Measurements from ENCODE around the gene RALGAPA2.
"Not testable (repeated sequence)": the region's sequence is repeated elsewhere in the genome, so short reads cannot be mapped to it uniquely, and the experiment has no call there.

Gene RALGAPA2

DNA sequence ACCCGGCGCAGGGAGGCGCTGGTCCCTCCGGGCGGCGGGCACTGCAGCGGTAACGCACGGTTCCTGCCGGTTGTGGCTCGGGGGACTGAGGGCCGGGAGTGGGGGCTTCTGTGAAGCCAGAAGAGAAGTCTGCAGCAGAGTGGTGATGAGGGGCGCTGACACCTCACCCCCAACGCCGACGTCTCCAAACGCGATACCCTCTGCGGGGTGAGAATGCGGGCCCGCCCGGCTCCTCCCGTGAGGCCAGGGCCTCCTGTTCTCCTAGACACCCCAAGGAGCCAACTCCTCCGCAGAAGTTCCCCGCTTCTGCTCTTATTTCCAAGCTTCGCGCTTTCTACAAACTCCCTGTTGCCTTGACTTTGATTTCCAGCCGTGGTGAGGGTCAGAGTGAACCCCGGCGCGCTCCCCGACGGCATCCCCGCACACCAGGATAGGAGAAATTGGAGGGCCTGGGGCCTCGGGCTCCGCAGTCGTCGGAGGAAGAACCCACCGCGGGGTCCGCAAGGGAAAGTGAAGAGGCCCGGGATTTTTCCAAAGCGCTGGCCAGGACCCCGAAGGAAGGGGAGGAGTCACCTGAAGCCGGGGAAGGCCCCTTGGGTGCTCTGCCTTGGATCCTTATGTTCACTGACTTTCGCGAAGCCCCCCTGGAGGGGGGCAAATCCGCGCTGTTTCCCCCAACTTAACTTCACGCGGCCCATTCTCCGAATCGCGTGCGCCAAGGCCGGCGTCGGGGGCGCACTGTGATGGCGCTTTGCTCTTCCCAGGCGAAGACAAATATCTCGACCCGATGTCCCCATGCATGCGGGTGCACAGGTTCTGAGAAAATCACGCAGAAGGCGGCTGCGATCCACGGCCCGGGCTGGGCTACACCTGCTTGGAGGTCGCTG is 347.6 kb downstream of the RALGAPA2 start:
- DNase-seq = no peak

DNA sequence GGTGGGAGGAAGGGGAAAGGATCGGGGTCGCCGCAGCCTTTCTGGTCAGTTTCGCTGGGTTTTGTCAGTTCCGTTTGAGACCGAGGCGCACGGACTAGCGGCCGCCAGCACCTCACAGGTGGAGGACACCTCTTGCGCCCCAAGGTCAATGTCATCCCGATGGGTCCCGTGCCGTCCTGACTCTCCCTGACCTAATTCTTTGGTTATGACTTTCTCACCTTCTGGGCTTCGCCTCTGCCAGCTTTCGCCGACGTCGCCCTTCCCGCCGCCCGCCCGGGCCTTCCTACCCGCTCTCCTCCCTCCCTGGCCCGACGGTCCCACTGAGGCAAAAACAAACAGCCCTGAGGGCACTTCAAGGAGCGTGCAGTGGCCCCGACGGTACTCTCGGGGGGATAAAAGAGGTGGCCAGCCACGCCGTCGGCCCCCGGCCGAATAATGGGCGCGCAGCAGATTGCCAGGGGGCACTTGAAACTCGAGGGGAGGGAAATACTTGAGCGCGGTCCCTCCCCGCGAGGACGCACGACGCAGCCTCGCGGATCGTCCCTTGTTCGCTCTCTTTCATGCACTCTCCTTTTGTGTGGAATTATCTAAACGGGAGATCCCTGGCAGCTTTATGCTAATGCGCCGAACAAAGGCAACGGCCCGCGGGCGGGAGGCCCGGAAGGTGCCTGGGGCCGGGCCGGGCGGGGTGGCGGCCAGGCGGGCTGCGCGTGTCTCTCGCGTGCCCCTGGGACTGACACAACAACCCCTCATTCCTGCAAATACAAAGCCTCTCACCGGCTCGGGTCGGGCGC is 348.4 kb downstream of the RALGAPA2 start:
- DNase-seq = peak in 2 of 3 donors; percentile 24 to 39

DNA sequence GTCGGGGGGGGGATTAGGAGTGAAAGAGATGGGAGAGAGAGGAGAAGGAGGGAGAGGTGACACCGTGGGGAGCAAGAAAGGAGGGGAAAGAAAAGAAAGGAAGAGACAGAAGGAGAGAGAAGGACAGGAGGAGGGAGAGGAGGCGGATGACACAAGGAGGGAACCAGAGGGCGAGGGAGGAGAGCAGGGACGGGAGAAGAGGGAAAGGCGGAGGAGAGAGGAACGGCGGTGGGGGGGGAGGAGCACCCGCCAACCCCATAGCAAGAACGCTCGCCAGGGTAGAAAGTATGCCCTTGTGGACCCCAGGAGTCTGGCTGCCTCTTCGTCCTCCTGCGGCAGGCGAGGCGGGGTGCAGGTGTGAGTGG is 349.0 kb downstream of the RALGAPA2 start:
- DNase-seq = peak in 1 of 3 donors; percentile 33

DNA sequence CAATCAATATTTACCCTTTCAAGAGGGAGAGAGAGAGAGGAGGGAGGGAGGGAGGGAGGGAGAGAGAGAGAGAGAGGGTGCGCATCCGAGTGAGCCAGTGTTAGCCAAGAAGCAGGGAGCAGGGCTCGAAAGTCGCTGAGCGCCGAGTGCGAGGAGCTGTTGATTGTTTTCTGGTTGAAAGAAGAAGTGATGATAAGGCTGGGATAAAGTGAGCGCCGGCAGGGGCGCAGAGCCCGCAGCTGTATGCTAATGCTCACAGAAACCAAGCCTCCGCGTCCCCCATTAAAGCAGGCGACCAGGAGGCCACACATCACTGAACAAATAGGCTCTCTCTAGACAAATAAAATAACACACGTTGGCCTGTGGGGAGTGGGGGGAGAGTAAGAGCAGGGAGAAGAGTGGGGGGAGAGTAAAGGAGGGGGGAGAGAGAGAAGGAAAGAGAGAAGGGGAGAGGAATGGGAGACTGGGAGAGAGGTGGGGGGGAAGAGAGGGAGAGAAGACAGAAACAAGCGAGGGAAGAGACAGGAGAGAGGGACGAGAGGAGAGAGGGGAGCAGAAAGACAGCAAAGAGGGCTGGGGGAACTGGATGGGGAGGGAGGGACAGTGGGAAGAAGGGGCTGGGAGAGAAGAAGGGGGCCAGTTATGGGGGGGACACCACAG is 349.5 kb downstream of the RALGAPA2 start:
- DNase-seq = peak in 1 of 3 donors; percentile 50

DNA sequence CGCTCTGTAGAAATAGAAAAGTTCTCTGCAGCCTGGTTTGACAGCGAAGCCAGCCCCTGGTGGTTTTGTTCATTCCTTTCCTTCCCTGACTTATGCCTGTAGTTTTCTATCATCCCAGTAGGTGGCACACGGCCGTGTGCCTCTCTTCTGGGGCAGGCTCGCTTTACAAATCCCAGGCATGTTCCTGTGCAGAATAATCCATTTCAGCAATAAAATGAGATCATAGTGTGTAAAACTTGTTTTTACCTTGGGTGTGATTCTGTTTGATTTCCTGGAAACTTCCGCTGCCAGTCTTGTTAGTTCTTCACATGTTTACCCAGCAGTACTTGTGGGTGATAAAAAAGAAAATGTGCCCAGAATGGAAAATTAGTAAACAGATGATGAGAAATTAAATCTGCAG is 352.0 kb downstream of the RALGAPA2 start:
- peak; percentile 70 to 80 (median 78) for DNase-seq

DNA sequence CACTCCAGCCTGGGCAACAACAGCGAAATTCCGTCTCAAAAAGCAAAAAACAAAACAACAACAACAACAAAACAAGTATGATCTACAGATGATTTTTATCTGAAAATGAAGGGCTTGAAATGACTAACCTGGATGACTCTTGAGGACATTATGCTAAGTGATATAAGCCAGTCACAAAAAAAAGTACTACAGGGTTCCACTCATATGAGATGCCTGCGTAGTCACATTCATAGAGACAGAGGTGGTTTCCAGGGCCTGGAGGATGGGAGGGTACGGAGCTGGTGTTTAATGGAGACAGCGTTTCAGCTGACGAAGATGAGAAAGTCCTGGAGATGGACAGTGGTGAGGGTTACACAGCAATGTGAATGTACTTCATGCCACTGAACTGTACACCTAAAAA is 352.8 kb downstream of the RALGAPA2 start:
- DNase-seq = no peak

DNA sequence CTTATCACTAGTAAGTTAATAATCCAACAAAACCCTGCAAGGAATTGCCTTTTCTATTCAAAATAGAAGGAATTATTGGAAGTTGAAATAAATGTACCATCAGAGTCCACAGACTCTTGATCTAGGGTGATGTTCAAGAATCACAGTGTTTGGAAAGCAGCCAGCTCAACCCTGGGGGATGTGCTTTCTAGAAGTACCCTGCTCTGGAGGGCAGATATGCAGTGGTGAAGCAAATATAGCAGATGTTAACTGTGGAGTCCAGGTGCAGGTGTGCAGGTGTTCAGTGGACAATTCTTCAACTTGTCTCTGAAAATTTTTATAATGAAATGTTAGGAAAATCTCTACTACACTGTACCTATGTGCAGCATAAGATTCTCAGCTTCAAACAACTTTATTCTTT is 353.6 kb downstream of the RALGAPA2 start:
- DNase-seq = no peak

DNA sequence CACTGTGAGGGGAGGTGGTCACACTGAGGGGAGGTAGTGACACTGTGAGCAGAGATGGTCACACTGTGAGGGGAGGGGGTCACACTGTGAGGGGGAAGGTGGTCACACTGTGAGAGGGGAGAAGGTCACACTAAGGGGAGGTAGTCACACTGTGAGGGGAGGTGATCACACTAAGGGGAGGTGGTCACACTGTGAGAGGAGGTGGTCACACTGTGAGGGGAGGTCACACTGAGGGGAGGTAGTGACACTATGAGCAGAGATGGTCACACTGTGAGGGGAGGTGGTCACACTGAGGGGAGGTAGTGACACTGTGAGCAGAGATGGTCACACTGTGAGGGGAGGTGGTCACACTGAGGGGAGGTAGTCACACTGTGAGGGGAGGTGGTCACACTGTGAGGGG is 356.9 kb downstream of the RALGAPA2 start:
- not testable (repeated sequence) for DNase-seq

DNA sequence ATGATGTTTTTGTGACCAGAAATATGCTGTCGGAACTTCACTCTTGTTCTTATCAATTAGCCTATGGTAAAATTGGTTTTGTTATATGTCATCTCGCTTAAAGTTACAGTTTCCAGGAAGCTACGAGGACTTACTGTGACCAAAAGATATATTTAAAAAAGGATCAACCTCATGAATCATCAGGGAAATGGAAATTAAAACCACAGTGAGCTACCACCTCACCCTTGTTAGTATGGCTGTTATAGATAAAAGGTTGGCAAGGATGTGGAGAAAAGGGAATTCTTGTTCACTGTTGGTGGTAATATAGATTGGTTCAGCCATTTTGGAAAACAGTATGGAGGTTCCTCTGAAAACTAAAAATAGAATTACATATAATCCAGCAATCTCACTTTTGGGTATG is 358.9 kb downstream of the RALGAPA2 start:
- DNase-seq = peak in 2 of 3 donors; percentile 17 to 62

DNA sequence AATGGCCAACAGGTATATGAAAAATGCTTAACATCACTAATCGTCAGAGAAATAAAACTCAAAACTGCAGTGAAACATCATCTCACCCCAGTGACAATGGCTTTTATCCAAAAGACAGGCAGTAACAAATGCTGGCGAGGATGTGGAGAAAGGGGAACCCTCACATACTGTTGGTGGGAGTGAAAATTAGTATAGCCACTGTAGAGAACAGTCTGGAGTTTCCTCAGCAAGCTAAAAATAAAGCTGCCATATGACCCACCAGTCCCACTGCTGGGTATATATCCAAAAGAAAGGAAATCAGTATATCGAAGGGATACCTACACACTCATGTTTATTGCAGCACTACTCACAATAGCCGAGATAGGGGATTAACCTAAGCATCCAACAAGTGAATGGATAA is 368.0 kb downstream of the RALGAPA2 start:
- peak; percentile 59 to 73 (median 72) for DNase-seq

DNA sequence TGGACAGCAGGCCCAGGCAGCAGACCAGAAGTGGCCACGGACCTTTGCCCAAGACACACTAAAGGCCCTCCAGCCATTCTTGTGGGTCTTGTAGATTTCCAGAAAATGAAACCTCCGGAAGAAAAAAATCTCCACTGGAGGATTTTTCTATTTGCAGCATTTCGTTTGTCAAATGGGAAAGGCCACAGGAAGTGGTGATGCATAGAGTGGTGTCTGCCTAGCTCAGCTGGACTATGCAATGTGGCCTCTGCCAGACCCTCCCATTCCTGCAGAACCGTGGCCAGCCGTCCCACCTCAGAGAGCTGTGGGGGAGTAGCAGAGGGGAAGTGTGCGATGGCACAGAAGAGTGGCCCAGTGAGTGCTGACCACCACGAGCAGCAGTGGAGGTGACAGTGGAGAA is 368.5 kb downstream of the RALGAPA2 start:
- peak; percentile 69 to 85 (median 81) for DNase-seq

All from suppressor macrophage treated with lipopolysaccharide for 1 hour (primary cell).